Stimulated activated CD8-positive, alpha-beta memory T cell treated with anti-CD3 and anti-CD28 coated beads, Interleukin-7, amount 100 ng/mL, for 1 hour (primary cell): ENCODE data around the gene KCNK7.

Experiments used
- DNase-seq, 2 donors: peaks; one replicate each; pipeline ENCODE4 v3.0.0-alpha.2; 2020; ENCODE audit warnings: low read depth in 2 of 2

KCNK7 gene

DNA sequence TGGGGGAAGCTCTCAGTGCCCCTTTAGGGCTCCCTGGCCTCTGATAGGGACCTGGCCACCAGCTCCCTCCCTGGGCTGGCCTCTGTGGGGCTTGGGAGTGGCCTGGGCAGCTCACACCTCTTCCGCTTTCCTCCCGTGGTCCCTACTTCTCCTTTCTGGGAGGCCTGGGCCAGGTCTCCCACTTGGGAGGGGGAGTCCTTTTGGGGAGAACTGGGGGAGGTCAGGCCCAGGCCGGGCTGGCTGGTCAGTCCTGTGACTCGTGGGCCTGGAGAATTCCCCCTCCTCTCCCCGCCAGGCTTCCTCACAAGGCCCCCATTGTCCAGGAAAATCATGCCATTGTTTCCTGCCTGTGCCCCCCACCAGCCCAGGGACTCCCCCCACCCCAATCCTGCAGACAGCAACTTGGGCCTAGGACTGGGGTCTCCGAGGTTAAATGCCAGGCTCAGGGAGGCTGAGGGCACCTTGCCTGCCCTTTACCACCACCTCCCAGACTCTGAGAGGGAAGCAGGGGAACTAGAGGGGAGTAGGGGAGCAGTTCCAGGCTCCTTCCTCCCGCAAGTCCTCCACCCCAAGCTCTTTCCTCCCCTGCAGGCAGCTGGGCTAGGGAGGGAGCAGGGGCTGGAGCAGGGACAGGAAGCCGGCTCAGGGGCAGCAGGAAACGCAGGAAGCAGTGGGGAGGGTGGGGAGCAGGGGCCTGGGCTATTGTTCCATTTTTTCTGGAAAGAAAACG lies 15.6 kb upstream of the KCNK7 start:
- DNase-seq = no peak

- DNase-seq = no peak
Measured at GRCh38 chr11:65610404-65610803, 14.8 kb upstream of the KCNK7 start.

- no peak for DNase-seq
Measured at GRCh38 chr11:65609665-65610064, 14.1 kb upstream of the KCNK7 start.

DNA sequence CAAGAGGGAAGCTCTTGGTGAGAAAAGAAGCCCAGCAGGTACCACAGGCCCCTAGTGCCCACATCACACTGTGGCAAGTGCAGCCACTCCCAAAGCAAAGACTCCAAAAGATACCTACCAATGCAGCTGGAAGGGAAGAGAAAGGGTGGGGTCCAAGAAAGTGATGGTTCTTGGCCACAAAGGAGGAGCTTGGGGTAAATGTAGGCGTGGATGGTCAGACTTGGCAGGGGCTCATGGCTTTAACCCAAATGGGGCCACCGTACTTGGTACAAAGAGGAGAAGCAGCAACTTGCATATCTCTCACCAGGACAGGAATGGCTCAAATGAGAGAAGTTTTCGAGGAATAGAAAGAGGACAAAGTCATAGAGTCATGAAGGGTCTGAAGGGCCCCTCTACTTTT lies 13.6 kb upstream of the KCNK7 start:
- DNase-seq = no peak

- no peak for DNase-seq
Measured at GRCh38 chr11:65607614-65608426, 12.2 kb upstream of the KCNK7 start.

- no peak for DNase-seq
Measured at GRCh38 chr11:65606876-65607613, 11.4 kb upstream of the KCNK7 start.

DNA sequence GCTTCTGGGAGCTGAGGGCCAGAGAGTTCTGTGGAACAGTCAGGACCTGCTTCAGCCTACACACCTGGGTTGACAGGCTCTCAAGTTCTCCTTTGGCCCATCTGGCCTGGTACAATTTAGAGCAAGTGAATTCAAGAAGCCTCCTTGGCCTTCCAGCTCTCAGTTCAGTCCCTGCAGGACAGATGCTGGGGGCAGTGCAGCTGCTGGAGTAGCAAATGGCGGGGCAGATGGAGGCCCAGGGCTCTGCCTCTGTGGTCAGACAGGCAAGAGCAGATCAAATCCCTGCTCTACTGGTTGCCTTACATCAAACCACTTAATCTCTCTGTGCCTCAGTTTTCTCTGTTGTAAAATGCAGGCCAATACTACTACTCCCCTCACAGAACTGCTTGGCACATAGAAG lies 8.7 kb upstream of the KCNK7 start:
- DNase-seq = no peak

- DNase-seq = no peak
Measured at GRCh38 chr11:65599955-65600246, 4.3 kb upstream of the KCNK7 start.

- no peak for DNase-seq
Measured at GRCh38 chr11:65599216-65599954, 3.8 kb upstream of the KCNK7 start.

GRCh38 chr11:65598258-65598699 lies 2.7 kb upstream of the KCNK7 start:
- no peak for DNase-seq

DNA sequence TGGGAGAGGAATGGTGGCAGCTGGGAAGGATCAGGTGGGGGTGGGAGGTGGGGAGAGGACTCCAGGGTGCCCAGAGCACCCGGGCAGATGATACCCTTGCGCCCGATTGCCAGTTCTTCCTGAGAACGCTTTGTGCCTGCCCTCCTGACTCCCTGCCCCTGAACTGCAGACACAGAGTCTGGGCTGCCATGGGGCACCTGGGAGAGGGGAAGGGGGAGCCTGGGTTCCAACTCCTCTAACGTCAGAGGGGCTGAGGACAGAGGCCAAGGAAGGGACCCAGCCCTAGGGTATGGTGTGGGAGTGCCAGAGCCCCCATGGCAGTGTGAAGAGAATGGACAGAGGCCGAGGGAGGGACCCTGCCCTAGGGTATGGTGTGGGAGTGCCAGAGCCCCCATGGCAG lies 920 bp upstream of the KCNK7 start:
- no peak for DNase-seq

DNA sequence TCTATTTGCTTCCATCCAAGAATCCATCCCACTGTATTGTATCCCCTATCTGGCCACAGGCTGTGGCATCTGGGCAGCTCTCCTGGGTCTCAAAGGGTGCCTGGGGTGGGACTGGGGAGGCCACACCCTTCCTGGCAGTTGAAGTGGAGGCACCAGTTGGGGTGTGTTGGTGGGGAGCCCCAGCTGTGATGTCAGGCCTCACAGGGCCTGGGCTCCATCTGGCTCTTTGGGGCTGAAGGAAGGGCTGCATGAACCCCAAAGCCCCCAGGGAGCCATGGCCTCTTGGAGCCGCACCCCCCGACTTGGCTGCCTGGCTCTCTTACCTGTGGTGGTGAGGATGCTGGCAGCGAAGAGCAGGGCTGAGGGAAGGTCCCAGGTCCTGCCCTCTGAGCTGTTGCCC lies 469 bp downstream of the KCNK7 start:
- no peak for DNase-seq

- DNase-seq = no peak
Measured at GRCh38 chr11:65593518-65594414, 1.8 kb downstream of the KCNK7 start.

GRCh38 chr11:65592858-65593517 lies 2.6 kb downstream of the KCNK7 start:
- no peak for DNase-seq

DNA sequence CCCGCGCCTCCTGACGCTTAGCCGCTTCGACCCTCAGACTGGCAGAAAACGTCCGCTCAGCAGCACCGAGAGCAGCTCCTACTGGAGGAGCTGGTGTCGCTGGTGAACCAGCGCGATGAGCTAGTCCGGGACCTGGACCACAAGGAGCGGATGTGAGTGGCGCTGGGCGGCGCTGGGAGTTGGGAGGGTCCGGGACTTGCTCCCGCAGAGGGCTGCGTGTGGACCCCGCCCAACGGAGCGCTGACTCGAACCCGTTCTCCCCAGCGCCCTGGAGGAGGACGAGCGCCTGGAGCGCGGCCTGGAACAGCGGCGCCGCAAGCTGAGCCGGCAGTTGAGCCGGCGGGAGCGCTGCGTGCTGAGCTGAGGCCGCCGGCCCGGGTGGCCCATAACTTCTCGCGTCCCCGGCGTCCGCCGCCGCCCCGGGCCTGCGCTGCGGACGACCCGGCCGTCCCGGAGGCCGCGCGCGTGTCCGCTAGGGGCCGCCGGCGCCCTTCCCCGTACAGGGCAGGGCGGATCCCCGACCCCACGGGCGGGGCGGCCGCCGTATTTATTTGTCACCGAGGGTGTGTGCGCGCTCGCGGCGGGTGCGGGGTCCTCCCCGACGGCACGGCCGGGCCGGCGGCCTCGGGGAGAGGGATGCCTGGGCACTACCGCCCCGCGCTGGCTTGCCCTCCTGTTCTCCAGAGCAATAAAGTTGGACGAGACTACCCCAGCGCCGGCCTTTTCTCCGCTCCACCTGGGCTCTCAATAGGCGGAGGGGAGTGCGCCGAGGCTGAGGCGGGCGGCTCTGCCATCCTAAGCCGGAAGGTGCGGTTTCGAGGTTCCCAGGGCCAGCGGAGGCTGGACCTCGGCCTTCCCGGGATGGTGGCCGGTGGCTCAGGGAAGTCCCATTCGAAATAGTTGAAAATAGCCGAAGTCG lies 3.4 kb downstream of the KCNK7 start:
- DNase-seq = no peak

DNA sequence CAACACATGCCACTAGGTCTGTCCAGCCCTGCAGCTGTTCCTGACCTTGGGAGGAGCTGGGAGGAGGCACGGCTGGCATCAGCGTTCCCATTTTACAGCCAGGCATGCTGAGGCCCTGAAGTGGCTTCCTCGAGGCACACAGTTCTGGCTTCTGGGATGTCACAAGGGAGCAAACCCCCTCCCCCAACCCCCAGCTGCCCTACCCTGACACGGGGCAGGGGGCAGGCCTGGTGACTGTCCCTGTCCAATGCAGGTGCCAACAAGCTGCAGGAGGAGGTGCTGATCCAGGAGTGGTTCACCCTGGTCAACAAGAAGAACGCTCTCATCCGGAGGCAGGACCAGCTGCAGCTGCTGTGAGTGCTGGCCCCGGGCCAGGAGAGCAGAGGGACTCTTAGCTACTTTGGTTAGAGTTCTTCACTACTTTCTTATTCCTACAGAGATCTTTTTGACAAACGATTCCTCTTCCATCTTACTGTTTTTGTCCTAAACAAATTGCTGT lies 5.3 kb downstream of the KCNK7 start:
- no peak for DNase-seq

GRCh38 chr11:65589444-65590239 lies 6.0 kb downstream of the KCNK7 start:
- DNase-seq = no peak
